T-helper 17 cell (primary cell): ENCODE data around the gene CACNA2D3. TPM values are rescaled to one million over a fixed set of nuclear protein-coding genes. Genes with fewer than 3 reads are reported as not detected.
"Not testable (repeated sequence)": the region's sequence is repeated elsewhere in the genome, so short reads cannot be mapped to it uniquely, and the experiment has no call there.

ENCODE experiments used
- ATAC-seq: fragments of 150-1000 bp; cut with Tn5 transposase; 2 replicates; pipeline ENCODE4 v1.10.0; 2021; ENCODE audit warnings: mild to moderate bottlenecking, moderate library complexity
- DNase-seq, 3 donors: peaks; one replicate each; pipeline versions ENCODE4 v3.0.0 to v3.0.0-alpha.2; 2020 to 2021
- H3K9me3 ChIP-seq: one replicate; pipeline ENCODE4 v1.7.0; 2013; ENCODE audit warnings: low read length, mild to moderate bottlenecking; ENCODE audit not compliant: control insufficient read depth, poor library complexity, severe bottlenecking
- H3K27ac Mint-ChIP-seq: one replicate; pipeline ENCODE4 v1.8.0; 2022; ENCODE audit warnings: mild to moderate bottlenecking, moderate library complexity, mixed read lengths
- H3K27me3 Mint-ChIP-seq: one replicate; pipeline ENCODE4 v1.8.0; 2022; ENCODE audit warnings: mixed read lengths
- H3K36me3 Mint-ChIP-seq: one replicate; pipeline ENCODE4 v1.8.0; 2022; ENCODE audit warnings: low read depth, mixed read lengths
- H3K4me1 Mint-ChIP-seq: one replicate; pipeline ENCODE4 v1.8.0; 2022; ENCODE audit warnings: mild to moderate bottlenecking, mixed read lengths
- H3K4me3 Mint-ChIP-seq: one replicate; pipeline ENCODE4 v1.8.0; 2022; ENCODE audit warnings: mild to moderate bottlenecking, moderate library complexity, mixed read lengths
- total RNA-seq, 4 donors: library from RNA in 2 of 4; stranded (reverse) in 2 of 4; gene quantifications; one replicate each; pipeline ENCODE4 v1.2.3 and lab custom pipeline; 2022 to 2026

CACNA2D3 gene
- total RNA-seq, 2 donors from 2014 or later, result 0.08 TPM; not detected in 1

- no peaks in the 10 kb centered on the region for H3K9me3 ChIP-seq
- H3K4me1 Mint-ChIP-seq, result no peaks in the 10 kb centered on the region
- no peak overlapping the region for H3K4me3 Mint-ChIP-seq
- no peaks in the 10 kb centered on the region for H3K36me3 Mint-ChIP-seq
- peaks cover 2% of the 10 kb centered on the region for H3K27me3 Mint-ChIP-seq
- no peak overlapping the region for H3K27ac Mint-ChIP-seq
- DNase-seq, result no peak
- no peak for ATAC-seq
These were observed 311.5 kb downstream of the CACNA2D3 start for GRCh38 chr3:54433846-54434245.

DNA sequence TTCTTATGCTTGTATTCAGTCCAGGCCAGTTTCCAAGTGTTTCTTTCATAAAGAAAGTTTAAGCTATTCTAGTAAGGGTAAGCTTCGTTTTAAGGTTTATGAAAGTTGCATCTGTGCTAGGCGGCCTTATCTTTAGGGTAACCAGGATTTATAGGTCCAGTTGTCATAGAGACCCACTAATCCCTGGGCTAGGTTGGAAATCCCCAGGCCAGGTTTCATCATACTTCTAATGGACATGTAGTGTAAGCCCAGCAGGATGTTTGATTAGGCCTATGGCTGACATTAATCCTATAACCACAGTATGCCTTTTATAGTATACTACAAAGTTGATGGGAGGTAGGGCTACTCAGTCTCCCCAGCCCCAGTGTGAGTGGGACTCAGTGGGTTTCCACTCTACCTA is 312.4 kb downstream of the CACNA2D3 start:
- no peaks in the 10 kb centered on the region for H3K9me3 ChIP-seq
- no peaks in the 10 kb centered on the region for H3K27me3 Mint-ChIP-seq
- no peaks in the 10 kb centered on the region for H3K36me3 Mint-ChIP-seq
- H3K4me3 Mint-ChIP-seq, result no peak overlapping the region
- no peaks in the 10 kb centered on the region for H3K4me1 Mint-ChIP-seq
- no peak overlapping the region for H3K27ac Mint-ChIP-seq
- ATAC-seq, result no peak
- DNase-seq, result no peak

- DNase-seq (no peak), ATAC-seq (no peak)
- Mint-ChIP-seq H3K27ac (no peak overlapping the region), H3K4me3 (no peak overlapping the region), H3K27me3 (no peaks in the 10 kb centered on the region), H3K4me1 (no peaks in the 10 kb centered on the region), H3K36me3 (no peaks in the 10 kb centered on the region)
- H3K9me3 ChIP-seq, result no peaks in the 10 kb centered on the region
These were observed 314.9 kb downstream of the CACNA2D3 start for GRCh38 chr3:54437271-54437670.

DNA sequence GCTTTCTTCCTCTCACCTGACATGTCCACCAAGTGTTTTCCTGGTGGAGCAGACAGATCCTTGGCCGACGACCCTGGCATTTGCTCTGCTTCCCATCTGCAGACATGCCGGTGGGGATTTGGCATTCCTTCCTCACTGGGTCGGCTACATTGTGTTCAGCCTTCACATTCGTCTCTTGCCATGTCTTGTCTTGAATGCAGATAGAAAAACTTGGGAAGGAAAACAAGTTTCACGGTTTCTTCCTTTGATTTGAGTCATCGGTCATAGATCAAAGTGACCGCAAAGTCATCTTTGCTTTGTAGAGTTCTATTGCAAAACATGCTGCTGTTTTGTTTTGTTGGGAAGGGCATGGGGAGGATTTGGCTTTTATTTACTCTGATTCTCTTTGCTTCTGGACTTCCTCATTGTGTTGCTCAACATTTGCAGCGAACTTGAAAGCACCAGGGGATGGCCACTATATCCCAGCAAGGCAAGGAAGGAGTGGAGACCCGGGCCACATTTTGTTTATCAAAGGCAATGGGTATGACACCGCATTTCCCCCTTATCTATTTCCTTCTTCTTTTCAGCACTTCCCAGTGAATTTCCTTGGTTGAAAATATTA is 321.3 kb downstream of the CACNA2D3 start:
- H3K27me3 Mint-ChIP-seq, result no peaks in the 10 kb centered on the region
- no peaks in the 10 kb centered on the region for H3K9me3 ChIP-seq
- H3K36me3 Mint-ChIP-seq, result no peaks in the 10 kb centered on the region
- ATAC-seq, result no peak
- DNase-seq, result no peak
- no peak overlapping the region for H3K4me3 Mint-ChIP-seq
- H3K27ac Mint-ChIP-seq, result no peak overlapping the region
- H3K4me1 Mint-ChIP-seq, result no peaks in the 10 kb centered on the region

DNA sequence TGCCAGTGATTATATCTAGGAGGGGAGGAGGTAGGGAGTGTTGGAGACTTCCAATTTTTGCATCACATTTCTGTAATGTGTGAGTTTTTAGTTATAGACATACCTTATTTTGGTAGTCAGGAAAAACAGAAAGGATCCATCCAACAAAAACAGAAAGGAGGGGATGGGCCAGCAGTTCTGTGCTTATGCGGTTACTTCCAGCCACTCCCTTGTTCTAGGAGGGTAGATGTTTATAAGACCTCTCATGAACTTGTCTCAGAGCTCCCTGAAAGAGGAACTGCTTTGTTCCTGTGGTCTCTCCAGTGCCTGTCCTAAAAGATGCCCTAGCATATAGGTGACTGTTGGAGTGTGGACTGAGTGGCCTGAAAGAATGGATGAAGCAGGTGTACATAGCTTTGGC is 323.3 kb downstream of the CACNA2D3 start:
- no peak for ATAC-seq
- no peaks in the 10 kb centered on the region for H3K9me3 ChIP-seq
- no peak overlapping the region for H3K27ac Mint-ChIP-seq

DNA sequence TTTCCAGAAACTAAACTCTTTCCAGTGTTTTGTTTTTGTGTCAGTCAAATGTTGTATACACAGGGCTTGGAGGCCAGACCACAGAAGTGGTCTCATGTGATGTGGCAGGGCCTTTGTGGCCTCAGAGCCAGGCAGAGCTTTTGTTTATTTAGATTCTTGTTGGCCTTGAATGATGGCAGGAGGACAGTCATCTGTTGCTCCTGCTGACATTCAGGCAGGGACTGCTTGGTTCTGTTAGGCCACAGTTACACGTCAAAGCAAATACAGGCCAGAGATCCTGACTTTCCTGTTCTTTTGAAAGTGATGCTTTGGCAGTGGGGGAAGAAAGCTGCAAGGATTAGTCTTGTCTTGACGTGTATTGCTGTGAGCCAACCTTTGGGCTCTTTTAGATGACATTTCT is 325.1 kb downstream of the CACNA2D3 start:
- Mint-ChIP-seq H3K36me3 (no peaks in the 10 kb centered on the region), H3K4me1 (no peaks in the 10 kb centered on the region), H3K27ac (no peak overlapping the region), H3K27me3 (no peaks in the 10 kb centered on the region), H3K4me3 (no peak overlapping the region)
- no peaks in the 10 kb centered on the region for H3K9me3 ChIP-seq
- DNase-seq (no peak), ATAC-seq (no peak)

More for the DNA sequence above, 323.3 kb downstream of the CACNA2D3 start:
- DNase-seq, result no peak
- Mint-ChIP-seq H3K27me3 (no peaks in the 10 kb centered on the region), H3K36me3 (no peaks in the 10 kb centered on the region), H3K4me1 (no peaks in the 10 kb centered on the region), H3K4me3 (no peak overlapping the region)

GRCh38 chr3:54454806-54455205 is 332.5 kb downstream of the CACNA2D3 start:
- Mint-ChIP-seq H3K27ac (no peak overlapping the region), H3K36me3 (no peaks in the 10 kb centered on the region), H3K4me3 (no peak overlapping the region), H3K27me3 (no peaks in the 10 kb centered on the region), H3K4me1 (no peaks in the 10 kb centered on the region)
- H3K9me3 ChIP-seq, result no peaks in the 10 kb centered on the region
- no peak for ATAC-seq
- no peak for DNase-seq

DNA sequence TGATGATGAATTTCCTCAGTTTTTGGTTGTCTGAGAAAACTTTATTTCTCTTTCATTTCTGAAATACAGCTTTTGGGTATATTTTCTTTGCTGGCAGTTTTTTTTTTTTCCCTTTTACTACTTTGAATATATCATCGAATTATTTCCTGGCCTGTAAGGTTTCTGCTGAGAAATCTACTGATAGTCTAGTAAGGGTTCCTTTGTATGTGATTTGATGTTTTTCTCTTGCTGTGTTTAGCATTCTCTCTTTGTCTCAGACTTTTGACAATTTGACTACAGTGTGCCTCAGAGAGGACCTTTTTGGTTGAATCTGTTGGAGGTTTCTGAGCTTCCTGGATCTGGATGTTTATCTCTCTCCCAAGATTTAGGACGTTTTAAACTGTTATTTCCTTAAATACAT is 336.0 kb downstream of the CACNA2D3 start:
- H3K9me3 ChIP-seq, result no peaks in the 10 kb centered on the region
- no peaks in the 10 kb centered on the region for H3K36me3 Mint-ChIP-seq
- DNase-seq, result no peak
- H3K27ac Mint-ChIP-seq, result no peak overlapping the region
- H3K4me1 Mint-ChIP-seq, result no peaks in the 10 kb centered on the region
- ATAC-seq, result no peak
- H3K4me3 Mint-ChIP-seq, result no peak overlapping the region
- no peaks in the 10 kb centered on the region for H3K27me3 Mint-ChIP-seq

- H3K27ac Mint-ChIP-seq, H3K4me3 Mint-ChIP-seq, ATAC-seq, H3K36me3 Mint-ChIP-seq, H3K4me1 Mint-ChIP-seq, DNase-seq, H3K27me3 Mint-ChIP-seq, H3K9me3 ChIP-seq: not testable (repeated sequence)
These were observed 342.2 kb downstream of the CACNA2D3 start for GRCh38 chr3:54464554-54464953.

DNA sequence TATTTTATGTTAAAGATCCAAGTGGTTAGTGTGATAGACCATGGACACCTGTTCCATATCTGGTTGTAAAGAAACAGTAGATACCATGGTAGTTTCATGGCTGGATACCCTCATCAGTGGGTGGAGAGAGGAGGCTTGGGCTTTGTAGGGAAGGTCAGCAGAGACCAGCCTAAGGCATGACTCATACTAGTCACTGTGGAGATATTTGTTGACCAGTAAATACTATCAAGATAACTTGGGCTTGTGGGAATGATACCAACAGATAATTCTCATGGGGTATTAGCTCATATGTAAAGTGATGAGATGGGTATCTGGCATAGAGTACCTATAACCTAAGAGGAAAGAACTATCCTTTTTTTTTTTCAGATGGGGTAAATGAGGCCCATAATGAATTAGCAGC is 354.5 kb downstream of the CACNA2D3 start:
- H3K27ac Mint-ChIP-seq, result no peak overlapping the region
- no peak overlapping the region for H3K4me3 Mint-ChIP-seq
- no peaks in the 10 kb centered on the region for H3K36me3 Mint-ChIP-seq
- H3K27me3 Mint-ChIP-seq, result no peaks in the 10 kb centered on the region
- ATAC-seq (no peak), DNase-seq (no peak)
- no peaks in the 10 kb centered on the region for H3K9me3 ChIP-seq
- H3K4me1 Mint-ChIP-seq, result no peaks in the 10 kb centered on the region

DNA sequence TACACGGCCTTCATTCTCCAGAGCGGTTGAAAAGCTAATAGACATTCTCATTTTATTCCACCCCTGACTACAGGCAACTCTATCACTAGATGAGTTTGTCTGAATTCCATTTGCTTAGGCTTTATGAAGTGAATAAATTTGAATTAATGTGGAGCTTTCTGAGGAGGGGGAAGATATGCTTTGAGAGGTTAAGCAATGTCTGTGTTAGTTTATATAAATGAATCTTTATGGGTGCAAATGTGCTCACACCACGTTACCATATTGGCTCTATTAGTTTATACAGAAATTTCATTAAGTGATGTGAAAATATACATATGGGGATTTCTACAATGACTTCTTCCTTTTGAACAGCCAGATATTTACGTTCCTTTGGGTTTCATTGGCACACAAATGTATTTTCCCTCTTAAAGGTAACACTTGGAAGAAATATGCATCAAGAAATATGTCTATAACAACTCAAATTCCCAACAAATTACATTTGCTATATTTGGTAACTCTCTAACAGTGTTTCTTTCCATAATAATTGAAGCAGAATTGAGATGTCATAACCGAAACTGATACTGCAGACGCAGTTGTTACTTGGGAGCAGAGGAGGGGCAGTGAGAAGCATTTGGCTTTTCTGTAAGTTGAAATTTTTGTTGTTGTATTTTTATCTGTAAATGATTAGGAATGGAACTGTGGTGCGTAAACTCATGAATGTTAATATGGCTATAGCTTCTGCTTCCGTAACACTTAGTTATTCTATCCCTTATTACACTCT is 359.4 kb downstream of the CACNA2D3 start:
- no peak overlapping the region for H3K4me3 Mint-ChIP-seq
- no peaks in the 10 kb centered on the region for H3K4me1 Mint-ChIP-seq
- H3K36me3 Mint-ChIP-seq, result no peaks in the 10 kb centered on the region
- no peak for ATAC-seq
- no peak overlapping the region for H3K27ac Mint-ChIP-seq
- no peaks in the 10 kb centered on the region for H3K9me3 ChIP-seq
- H3K27me3 Mint-ChIP-seq, result no peaks in the 10 kb centered on the region
- no peak for DNase-seq

DNA sequence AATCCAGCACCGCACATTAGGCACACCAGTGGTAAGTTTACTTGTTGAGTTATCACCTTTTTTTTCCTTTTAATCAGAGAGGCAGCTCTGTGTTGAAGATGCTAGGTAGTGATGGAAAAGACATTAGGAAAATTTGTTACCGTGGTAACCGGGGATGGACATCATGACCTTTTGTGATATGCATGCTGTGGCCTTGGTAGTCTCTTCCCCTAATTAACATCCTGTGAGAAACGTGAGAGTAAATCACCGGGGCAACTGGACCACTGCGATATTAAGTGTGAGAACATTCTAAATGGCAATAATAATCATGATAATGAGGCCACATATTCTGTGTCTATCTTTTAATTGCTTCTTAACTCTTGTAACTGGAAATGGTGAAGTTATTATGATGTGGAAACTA is 362.0 kb downstream of the CACNA2D3 start:
- no peaks in the 10 kb centered on the region for H3K4me1 Mint-ChIP-seq
- H3K27me3 Mint-ChIP-seq, result no peaks in the 10 kb centered on the region
- DNase-seq (no peak), ATAC-seq (no peak)
- H3K36me3 Mint-ChIP-seq, result no peaks in the 10 kb centered on the region
- no peak overlapping the region for H3K27ac Mint-ChIP-seq
- no peaks in the 10 kb centered on the region for H3K9me3 ChIP-seq
- H3K4me3 Mint-ChIP-seq, result no peak overlapping the region

DNA sequence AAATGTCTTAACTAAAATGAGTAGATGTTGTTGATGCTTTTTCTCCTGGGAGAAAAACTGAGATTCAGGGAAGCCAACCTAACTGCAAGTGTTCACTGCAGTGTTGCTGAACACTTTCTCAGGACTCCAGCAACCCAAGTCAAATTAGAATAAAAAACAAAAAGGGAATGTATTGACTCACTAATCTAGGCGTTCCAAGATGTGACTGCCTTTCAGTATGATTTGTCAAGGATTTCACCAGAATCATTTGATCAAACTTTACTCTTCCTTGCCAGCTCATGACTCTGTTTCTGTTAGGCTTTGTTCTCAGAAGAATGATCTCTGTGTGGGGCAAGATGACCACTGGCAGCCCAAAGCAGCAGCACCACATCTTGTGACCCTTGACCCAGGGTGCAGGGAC is 364.0 kb downstream of the CACNA2D3 start:
- H3K9me3 ChIP-seq, result no peaks in the 10 kb centered on the region
- H3K36me3 Mint-ChIP-seq, result no peaks in the 10 kb centered on the region
- DNase-seq, result no peak
- no peak for ATAC-seq
- H3K4me3 Mint-ChIP-seq, result no peak overlapping the region
- H3K27ac Mint-ChIP-seq, result no peak overlapping the region
- no peaks in the 10 kb centered on the region for H3K27me3 Mint-ChIP-seq
- no peaks in the 10 kb centered on the region for H3K4me1 Mint-ChIP-seq

GRCh38 chr3:54488297-54488696 is 365.9 kb downstream of the CACNA2D3 start:
- Mint-ChIP-seq H3K27ac (no peak overlapping the region), H3K4me3 (no peak overlapping the region), H3K27me3 (no peaks in the 10 kb centered on the region), H3K4me1 (no peaks in the 10 kb centered on the region), H3K36me3 (no peaks in the 10 kb centered on the region)
- H3K9me3 ChIP-seq, result no peaks in the 10 kb centered on the region
- ATAC-seq (no peak), DNase-seq (no peak)
